SK-N-SH (cell line): ENCODE results near the gene KBTBD13. TPM values are rescaled to one million over a fixed set of nuclear protein-coding genes. Genes with fewer than 3 reads are reported as not detected.

ENCODE experiments used
- CTCF ChIA-PET: fragments of 300-600, 350-600 bp; formaldehyde crosslinking; extraction: SDS; loops from one replicate; lab custom pipeline; 2021; lab: Yijun Ruan, JAX
- POLR2A ChIA-PET: fragments of 350-600 bp; sonication (Branson Sonifier 250); formaldehyde crosslinking; extraction: SDS; loops from one replicate; lab custom pipeline; 2020; ENCODE audit warnings: antibody characterized with exemption, inconsistent platforms; lab: Yijun Ruan, JAX
- DNase-seq: peaks from one replicate; pipeline ENCODE4 v3.0.0; 2012
- H2AFZ ChIP-seq: fragments of 200-600 bp; sonication (generic); 2 replicates; pipeline ENCODE4 v1.8.1; 2016; ENCODE audit warnings: antibody characterized with exemption, mild to moderate bottlenecking, low read depth
- H3F3A ChIP-seq: fragments of 200-600 bp; sonication (generic); replicated peaks from 2 replicates; pipeline ENCODE3; 2016; ENCODE audit warnings: antibody characterized with exemption, mild to moderate bottlenecking; ENCODE audit not compliant: insufficient read depth
- H3K27ac ChIP-seq, 2 experiments: fragments of 200-500 bp in 1 of 2; fragments of 200-600 bp in 1 of 2; sonication (Bioruptor generic) in 1 of 2; sonication (generic), shearing (Covaris generic) in 1 of 2; 2 replicates each; pipeline versions ENCODE4 v1.5.1 to v1.6.1; 2014 to 2016; ENCODE audit warnings: low read depth in 2 of 2, inconsistent platforms in 1 of 2, low read length in 1 of 2, mild to moderate bottlenecking in 1 of 2, mixed read lengths in 1 of 2
- H3K27me3 ChIP-seq: fragments of 200-600 bp; sonication (generic), shearing (Covaris generic); 2 replicates; pipeline ENCODE4 v1.6.1; 2016; ENCODE audit warnings: mixed run types; ENCODE audit not compliant: insufficient read depth
- H3K36me3 ChIP-seq, 2 experiments: fragments of 200-500 bp in 1 of 2; fragments of 200-600 bp in 1 of 2; sonication (Bioruptor generic) in 1 of 2; sonication (generic) in 1 of 2; replicated peaks in 1 of 2; 2 replicates each; pipeline versions ENCODE3 to v1.5.1; 2014 to 2016; ENCODE audit warnings: low read length in 1 of 2, mild to moderate bottlenecking in 1 of 2; ENCODE audit not compliant: insufficient read depth in 2 of 2, control insufficient read depth in 1 of 2
- H3K4me1 ChIP-seq, 2 experiments: fragments of 200-500 bp in 1 of 2; fragments of 200-600 bp in 1 of 2; sonication (Bioruptor generic) in 1 of 2; sonication (generic), shearing (Covaris generic) in 1 of 2; 2 replicates each; pipeline versions ENCODE4 v1.5.1 to v1.6.1; 2014 to 2016; ENCODE audit warnings: low read depth in 1 of 2, low read length in 1 of 2, mixed run types in 1 of 2; ENCODE audit not compliant: insufficient read depth in 2 of 2, control insufficient read depth in 1 of 2
- H3K4me2 ChIP-seq: fragments of 200-600 bp; sonication (generic), shearing (Covaris generic); 2 replicates; pipeline ENCODE4 v1.6.1; 2017; ENCODE audit warnings: mixed run types
- H3K4me3 ChIP-seq, 2 experiments: fragments of 200-500 bp in 1 of 2; fragments of 200-600 bp in 1 of 2; sonication (Bioruptor generic) in 1 of 2; sonication (generic), shearing (Covaris generic) in 1 of 2; 2 replicates each; pipeline versions ENCODE4 v1.5.1 to v1.8.1; 2014 to 2016; ENCODE audit warnings: low read depth in 2 of 2, inconsistent platforms in 1 of 2, low read length in 1 of 2, mild to moderate bottlenecking in 1 of 2, mixed read lengths in 1 of 2, moderate library complexity in 1 of 2
- H3K79me2 ChIP-seq: fragments of 200-600 bp; sonication (generic); 2 replicates; pipeline ENCODE4 v1.8.1; 2017; ENCODE audit warnings: mild to moderate bottlenecking; ENCODE audit not compliant: insufficient read depth
- H3K9ac ChIP-seq: fragments of 200-600 bp; sonication (generic); 2 replicates; pipeline ENCODE4 v1.6.1; 2017; ENCODE audit warnings: mixed run types
- H3K9me2 ChIP-seq: fragments of 200-600 bp; sonication (generic); 2 replicates; pipeline ENCODE4 v1.6.1; 2017; ENCODE audit warnings: mixed run types
- H3K9me3 ChIP-seq: fragments of 200-600 bp; sonication (generic); 2 replicates; pipeline ENCODE4 v1.6.1; 2017; ENCODE audit warnings: mixed run types, mild to moderate bottlenecking, moderate library complexity
- H4K20me1 ChIP-seq: fragments of 200-600 bp; sonication (generic); 2 replicates; pipeline ENCODE4 v1.6.1; 2017; ENCODE audit warnings: mild to moderate bottlenecking, mixed run types; ENCODE audit not compliant: insufficient read depth
- ELF1 ChIP-seq: IDR thresholded peaks from 2 replicates; pipeline ENCODE4 v1.4.0; 2012
- EZH2phosphoT487 ChIP-seq: fragments of 200-600 bp; sonication (generic); IDR thresholded peaks from 2 replicates; pipeline ENCODE4 v1.6.1; 2017; ENCODE audit warnings: low read depth, mixed run types, mild to moderate bottlenecking, antibody characterized with exemption, moderate library complexity, borderline replicate concordance
- FOSL2 ChIP-seq: IDR thresholded peaks from 2 replicates; pipeline ENCODE4 v1.4.0; 2012; ENCODE audit warnings: low read depth, mild to moderate bottlenecking, moderate library complexity, borderline replicate concordance
- FOXJ3 ChIP-seq: sonication (generic); formaldehyde crosslinking; IDR thresholded peaks from 2 replicates; pipeline ENCODE4 v1.5.1; 2020; ENCODE audit warnings: mild to moderate bottlenecking, missing genetic modification reagents
- MEF2A ChIP-seq: IDR thresholded peaks from 2 replicates; pipeline ENCODE4 v1.4.0; 2012; ENCODE audit warnings: low read depth, borderline replicate concordance
- MXI1 ChIP-seq: IDR thresholded peaks from 2 replicates; pipeline ENCODE4 v1.6.1; 2012; ENCODE audit warnings: mild to moderate bottlenecking, low read depth, low read length, improper control_type of control experiment
- POLR2AphosphoS5 ChIP-seq: IDR thresholded peaks from 2 replicates; pipeline ENCODE4 v1.6.1; 2012; ENCODE audit warnings: low read depth, low read length
- RCOR1 ChIP-seq: fragments of 150-350 bp; IDR thresholded peaks from 2 replicates; pipeline ENCODE4 v1.6.1; 2017; ENCODE audit warnings: antibody characterized with exemption, low read length
- TAF1 ChIP-seq: IDR thresholded peaks from 2 replicates; pipeline ENCODE4 v1.6.1; 2012; ENCODE audit warnings: low read depth, mild to moderate bottlenecking, low read length, moderate library complexity, borderline replicate concordance
- TEAD4 ChIP-seq: IDR thresholded peaks from 2 replicates; pipeline ENCODE4 v1.4.0; 2012; ENCODE audit warnings: mild to moderate bottlenecking, borderline replicate concordance; ENCODE audit not compliant: insufficient read depth
- YY1 ChIP-seq: IDR thresholded peaks from 2 replicates; pipeline ENCODE4 v1.4.0; 2012; ENCODE audit warnings: low read depth, mild to moderate bottlenecking
- WGBS: methylation state at CpG from one replicate; pipeline ENCODE4 v1.1.6; 2017; ENCODE audit warnings: low lambda C conversion rate; 5-methylcytosine and 5-hydroxymethylcytosine counted together
- polyA plus RNA-seq, 3 experiments: library from polyadenylated mRNA; depleted of rRNA; stranded (reverse); fragments of >200 nt; gene quantifications; 2 replicates each; pipeline ENCODE4 v1.2.3, GENCODE V29; 2012
- TF ChIP-seq, protein P1 (sequence below): IDR thresholded peaks from 2 replicates; pipeline ENCODE4 v1.6.1; 2012; ENCODE audit warnings: mild to moderate bottlenecking, low read depth, low read length, moderate library complexity
- TF ChIP-seq, protein P2 (sequence below): IDR thresholded peaks from 2 replicates; pipeline ENCODE4 v1.4.0; 2012; ENCODE audit warnings: low read depth, borderline replicate concordance
- TF ChIP-seq, protein P3 (sequence below): fragments of 200-600 bp; sonication (generic); IDR thresholded peaks from 2 replicates; pipeline ENCODE4 v1.6.1; 2017; ENCODE audit warnings: antibody characterized with exemption, mild to moderate bottlenecking, moderate library complexity
- TF ChIP-seq, protein P4 (sequence below): IDR thresholded peaks from 2 replicates; pipeline ENCODE4 v1.4.0; 2012; ENCODE audit warnings: low read depth, borderline replicate concordance

Gene KBTBD13
- polyA plus RNA-seq, 1 of the 3 experiments (the other 2 are of a cell fraction), result not detected

DNA sequence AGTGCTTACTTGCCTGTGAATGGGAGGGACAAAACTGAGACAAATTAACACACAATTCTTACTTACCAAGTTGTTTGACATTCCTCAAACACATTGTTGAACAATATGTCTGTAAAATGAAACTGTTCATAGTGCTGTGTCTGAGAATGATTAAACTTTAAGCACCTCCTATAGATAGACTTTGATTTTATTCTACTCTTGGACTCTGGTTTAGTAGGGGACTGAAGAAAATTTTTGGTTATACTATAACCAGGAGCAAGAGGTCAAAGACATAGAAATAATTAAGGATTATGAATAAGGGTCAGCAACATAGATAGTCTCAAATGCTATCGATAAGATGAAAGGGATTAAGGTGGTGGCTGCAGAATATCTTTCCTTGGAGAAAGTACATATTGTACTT lies 39.2 kb upstream of the KBTBD13 start:
- H3K4me2 ChIP-seq, result no peak overlapping the region
- H2AFZ ChIP-seq, result no peak overlapping the region
- no peaks in the 10 kb centered on the region for H3K9me2 ChIP-seq
- H3K9me3 ChIP-seq, result no peaks in the 10 kb centered on the region
- WGBS, result 54% methylated on average over 1 of the region's 1 CpG
- no peak overlapping the region for H3K4me3 ChIP-seq
- no peak for DNase-seq
- ChIA-PET POLR2A (no interaction called here), CTCF (no interaction called here)
- no peaks in the 10 kb centered on the region for H3K79me2 ChIP-seq
- H4K20me1 ChIP-seq, result no peaks in the 10 kb centered on the region
- H3K36me3 ChIP-seq, result no peaks in the 10 kb centered on the region
- no peaks in the 10 kb centered on the region for H3F3A ChIP-seq
- no peak overlapping the region for H3K27ac ChIP-seq
- no peak overlapping the region for H3K9ac ChIP-seq
- H3K4me1 ChIP-seq, result no peaks in the 10 kb centered on the region; a peak in 1 of 4 replicates
- no peaks in the 10 kb centered on the region for H3K27me3 ChIP-seq
- TF ChIP-seq TAF1 (no peak), FOSL2 (no peak), FOXJ3 (no peak), ELF1 (no peak), POLR2AphosphoS5 (no peak), MEF2A (no peak), YY1 (no peak)
- TF ChIP-seq, protein P1, sequence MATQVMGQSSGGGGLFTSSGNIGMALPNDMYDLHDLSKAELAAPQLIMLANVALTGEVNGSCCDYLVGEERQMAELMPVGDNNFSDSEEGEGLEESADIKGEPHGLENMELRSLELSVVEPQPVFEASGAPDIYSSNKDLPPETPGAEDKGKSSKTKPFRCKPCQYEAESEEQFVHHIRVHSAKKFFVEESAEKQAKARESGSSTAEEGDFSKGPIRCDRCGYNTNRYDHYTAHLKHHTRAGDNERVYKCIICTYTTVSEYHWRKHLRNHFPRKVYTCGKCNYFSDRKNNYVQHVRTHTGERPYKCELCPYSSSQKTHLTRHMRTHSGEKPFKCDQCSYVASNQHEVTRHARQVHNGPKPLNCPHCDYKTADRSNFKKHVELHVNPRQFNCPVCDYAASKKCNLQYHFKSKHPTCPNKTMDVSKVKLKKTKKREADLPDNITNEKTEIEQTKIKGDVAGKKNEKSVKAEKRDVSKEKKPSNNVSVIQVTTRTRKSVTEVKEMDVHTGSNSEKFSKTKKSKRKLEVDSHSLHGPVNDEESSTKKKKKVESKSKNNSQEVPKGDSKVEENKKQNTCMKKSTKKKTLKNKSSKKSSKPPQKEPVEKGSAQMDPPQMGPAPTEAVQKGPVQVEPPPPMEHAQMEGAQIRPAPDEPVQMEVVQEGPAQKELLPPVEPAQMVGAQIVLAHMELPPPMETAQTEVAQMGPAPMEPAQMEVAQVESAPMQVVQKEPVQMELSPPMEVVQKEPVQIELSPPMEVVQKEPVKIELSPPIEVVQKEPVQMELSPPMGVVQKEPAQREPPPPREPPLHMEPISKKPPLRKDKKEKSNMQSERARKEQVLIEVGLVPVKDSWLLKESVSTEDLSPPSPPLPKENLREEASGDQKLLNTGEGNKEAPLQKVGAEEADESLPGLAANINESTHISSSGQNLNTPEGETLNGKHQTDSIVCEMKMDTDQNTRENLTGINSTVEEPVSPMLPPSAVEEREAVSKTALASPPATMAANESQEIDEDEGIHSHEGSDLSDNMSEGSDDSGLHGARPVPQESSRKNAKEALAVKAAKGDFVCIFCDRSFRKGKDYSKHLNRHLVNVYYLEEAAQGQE, result no peak

DNA sequence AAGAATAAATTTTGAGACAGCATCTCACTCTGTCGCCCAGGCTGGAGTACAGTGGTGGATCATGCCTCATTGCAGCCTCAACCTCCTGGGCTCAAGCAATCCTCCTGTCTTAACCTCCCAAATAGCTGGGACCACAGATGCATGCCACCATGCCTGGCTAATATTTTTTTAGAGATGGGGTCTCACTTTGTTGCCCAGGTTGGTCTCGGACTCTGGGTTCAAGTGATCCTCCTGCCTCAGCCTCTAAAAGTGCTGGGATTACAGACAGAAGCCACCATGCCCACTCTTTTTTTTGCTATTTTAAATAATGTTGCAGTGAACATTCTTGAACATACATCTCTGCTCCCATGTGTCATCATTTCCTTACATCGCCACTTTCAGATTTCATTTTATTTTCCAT lies 38.1 kb upstream of the KBTBD13 start:
- Histone ChIP-seq H3K36me3 (no peaks in the 10 kb centered on the region), H3K9me3 (no peaks in the 10 kb centered on the region), H3F3A (no peaks in the 10 kb centered on the region), H3K4me3 (no peak overlapping the region), H3K79me2 (no peaks in the 10 kb centered on the region), H4K20me1 (no peaks in the 10 kb centered on the region), H3K4me2 (no peak overlapping the region), H2AFZ (no peak overlapping the region), H3K27ac (no peak overlapping the region), H3K9me2 (no peaks in the 10 kb centered on the region), H3K4me1 (no peaks in the 10 kb centered on the region), H3K27me3 (no peaks in the 10 kb centered on the region), H3K9ac (no peak overlapping the region)
- POLR2A ChIA-PET, result no interaction called here
- DNase-seq, result no peak
- CTCF ChIA-PET, result interaction anchor here (1.3 to 1.5 kb wide), 2 partner anchors 16 to 63 kb away, joined by 3 to 6 read pairs; no protein-coding TSS in a partner anchor
- 88% methylated on average over 3 of the region's 3 CpGs for WGBS
- TF ChIP-seq FOSL2 (no peak), TEAD4 (no peak), POLR2AphosphoS5 (no peak), EZH2phosphoT487 (no peak), RCOR1 (no peak), ELF1 (no peak), MXI1 (no peak)
- TF ChIP-seq, protein P1, result no peak
- TF ChIP-seq, protein P2, sequence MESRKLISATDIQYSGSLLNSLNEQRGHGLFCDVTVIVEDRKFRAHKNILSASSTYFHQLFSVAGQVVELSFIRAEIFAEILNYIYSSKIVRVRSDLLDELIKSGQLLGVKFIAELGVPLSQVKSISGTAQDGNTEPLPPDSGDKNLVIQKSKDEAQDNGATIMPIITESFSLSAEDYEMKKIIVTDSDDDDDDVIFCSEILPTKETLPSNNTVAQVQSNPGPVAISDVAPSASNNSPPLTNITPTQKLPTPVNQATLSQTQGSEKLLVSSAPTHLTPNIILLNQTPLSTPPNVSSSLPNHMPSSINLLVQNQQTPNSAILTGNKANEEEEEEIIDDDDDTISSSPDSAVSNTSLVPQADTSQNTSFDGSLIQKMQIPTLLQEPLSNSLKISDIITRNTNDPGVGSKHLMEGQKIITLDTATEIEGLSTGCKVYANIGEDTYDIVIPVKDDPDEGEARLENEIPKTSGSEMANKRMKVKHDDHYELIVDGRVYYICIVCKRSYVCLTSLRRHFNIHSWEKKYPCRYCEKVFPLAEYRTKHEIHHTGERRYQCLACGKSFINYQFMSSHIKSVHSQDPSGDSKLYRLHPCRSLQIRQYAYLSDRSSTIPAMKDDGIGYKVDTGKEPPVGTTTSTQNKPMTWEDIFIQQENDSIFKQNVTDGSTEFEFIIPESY, result no peak
- TF ChIP-seq, protein P3, sequence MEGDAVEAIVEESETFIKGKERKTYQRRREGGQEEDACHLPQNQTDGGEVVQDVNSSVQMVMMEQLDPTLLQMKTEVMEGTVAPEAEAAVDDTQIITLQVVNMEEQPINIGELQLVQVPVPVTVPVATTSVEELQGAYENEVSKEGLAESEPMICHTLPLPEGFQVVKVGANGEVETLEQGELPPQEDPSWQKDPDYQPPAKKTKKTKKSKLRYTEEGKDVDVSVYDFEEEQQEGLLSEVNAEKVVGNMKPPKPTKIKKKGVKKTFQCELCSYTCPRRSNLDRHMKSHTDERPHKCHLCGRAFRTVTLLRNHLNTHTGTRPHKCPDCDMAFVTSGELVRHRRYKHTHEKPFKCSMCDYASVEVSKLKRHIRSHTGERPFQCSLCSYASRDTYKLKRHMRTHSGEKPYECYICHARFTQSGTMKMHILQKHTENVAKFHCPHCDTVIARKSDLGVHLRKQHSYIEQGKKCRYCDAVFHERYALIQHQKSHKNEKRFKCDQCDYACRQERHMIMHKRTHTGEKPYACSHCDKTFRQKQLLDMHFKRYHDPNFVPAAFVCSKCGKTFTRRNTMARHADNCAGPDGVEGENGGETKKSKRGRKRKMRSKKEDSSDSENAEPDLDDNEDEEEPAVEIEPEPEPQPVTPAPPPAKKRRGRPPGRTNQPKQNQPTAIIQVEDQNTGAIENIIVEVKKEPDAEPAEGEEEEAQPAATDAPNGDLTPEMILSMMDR, result no peak
- TF ChIP-seq, protein P4, sequence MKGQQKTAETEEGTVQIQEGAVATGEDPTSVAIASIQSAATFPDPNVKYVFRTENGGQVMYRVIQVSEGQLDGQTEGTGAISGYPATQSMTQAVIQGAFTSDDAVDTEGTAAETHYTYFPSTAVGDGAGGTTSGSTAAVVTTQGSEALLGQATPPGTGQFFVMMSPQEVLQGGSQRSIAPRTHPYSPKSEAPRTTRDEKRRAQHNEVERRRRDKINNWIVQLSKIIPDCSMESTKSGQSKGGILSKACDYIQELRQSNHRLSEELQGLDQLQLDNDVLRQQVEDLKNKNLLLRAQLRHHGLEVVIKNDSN, result no peak
